ENCODE data around the gene LCNL1.

LCNL1 gene

GRCh38 chr9:136947028-136947891, 35.5 kb upstream of the LCNL1 start:
- no peak for DNase-seq

DNA sequence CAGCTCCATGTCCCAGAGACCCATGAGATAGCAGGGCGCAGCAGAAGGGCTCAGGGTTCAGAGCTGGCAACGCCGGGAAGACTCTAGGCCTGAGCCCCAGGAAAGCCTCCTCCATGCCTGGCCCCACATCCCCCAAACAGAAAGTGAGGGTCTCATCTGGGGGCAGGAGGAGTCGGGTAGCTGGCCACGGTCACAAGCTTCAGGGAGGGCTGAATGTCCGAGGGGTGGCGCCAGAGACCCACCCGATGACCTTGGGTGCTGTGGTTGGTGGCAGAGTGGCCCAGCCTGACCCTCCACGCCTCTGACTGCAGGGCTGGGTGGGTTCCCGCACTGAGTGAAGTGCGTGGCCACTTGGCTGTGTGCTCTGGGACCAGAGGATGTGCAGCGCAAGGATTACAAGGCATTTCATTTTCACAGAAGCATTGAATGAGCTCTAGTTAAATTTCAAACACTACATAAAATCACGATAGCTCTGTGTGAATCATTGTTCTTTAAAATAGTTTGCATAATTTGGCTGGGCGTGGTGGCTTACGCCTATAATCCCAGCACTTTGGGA, 34.8 kb upstream of the LCNL1 start:
- peak; percentile 17 for DNase-seq

DNA sequence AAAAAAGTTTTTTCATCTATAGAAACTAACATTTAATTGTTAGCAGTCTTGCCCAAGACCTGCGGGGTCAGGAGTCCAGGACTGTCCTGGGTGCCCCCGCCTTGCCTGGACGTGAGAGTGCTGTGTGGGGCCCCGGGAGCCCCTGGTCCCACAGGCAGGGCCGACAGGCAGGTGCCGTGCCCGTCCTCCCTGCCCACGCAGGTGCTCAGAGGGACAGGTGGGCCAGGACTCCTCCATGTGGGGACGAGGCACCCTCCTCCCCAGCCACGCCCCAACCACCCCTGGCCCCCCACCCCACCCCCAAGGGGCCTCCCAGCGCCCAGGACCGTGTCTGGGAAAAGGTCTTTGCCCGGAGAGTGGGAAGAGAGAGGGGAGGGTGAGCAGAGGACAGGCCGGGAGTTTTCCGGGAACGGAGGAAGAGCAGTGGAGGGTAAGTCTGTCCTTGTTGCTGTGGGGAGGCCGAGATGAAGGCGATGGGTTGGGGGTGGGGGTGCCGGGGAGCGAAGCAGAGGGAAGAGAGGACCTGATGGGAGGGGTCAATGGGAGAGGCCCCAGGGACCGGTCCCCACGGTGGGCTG, 33.5 kb upstream of the LCNL1 start:
- DNase-seq, result no peak

- DNase-seq, result peak; percentile 96
These were observed 32.8 kb upstream of the LCNL1 start for GRCh38 chr9:136949817-136950655.

DNA sequence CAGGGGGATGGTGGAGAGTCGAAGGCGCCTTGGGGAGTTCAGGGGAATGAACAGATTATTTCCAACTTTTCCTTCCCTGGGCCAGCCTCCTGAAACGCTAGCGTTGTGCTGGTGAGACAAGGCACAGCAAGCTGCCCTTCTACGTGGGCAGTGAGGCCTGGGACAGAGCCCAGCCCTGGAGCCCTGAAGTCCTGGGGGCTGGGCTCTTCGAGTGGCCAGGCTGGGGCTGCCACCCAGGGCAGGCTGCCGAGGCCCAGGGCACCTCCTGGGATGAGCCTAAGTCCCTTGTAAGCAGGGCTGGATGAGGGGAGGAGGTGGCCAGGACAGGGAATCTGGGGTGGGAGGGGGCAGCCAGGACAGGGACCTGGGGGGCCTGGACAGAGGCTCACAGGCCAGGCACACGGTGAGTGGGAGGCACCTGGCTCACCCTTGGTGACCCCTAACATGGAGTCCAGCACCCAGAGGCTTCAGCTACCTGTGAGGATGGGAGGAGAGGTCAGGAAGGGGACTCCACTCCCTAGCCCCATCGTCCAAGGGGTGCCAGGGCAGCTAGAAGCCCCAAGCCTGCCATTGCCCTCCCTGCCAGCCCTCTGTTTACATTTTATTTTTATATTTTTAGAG, 32.0 kb upstream of the LCNL1 start:
- DNase-seq, result no peak

DNA sequence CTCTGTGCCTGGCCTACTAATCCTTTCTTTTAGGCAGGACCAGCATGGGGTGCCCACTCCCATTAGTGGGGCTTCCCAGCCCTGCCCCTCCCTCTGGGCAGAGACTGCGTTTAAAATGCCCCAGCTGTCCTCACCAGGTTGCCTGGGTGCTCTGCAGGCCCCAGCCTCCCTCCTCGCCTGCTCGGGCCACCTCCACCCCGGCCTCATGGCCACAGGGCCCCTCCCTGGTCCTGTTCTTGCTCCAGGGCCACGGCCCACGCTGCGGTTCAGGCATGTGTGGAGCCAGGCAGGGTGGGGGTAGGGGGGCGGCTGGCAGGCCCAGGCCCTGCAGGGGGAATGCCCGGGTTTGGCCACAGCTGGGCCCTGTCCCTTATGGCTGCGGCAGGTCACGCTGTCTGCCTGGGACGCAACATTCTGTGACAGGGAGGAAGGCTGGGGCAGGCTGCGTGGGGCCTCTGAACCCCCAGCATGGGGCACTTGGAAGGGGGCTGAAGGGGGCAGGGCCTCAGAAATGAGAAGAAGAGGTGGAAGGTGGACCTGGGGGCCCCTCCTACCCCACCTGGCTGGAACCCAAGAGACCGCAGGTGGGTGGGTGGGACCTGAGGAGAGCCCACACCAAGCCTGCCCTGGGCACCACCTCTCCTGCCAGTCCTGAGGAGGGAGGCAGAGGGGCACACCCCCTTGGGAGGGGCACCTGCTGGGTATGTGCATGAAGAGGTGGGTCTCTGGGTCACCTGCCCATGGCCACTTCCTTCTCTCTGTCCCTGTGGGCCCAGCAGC, 31.1 kb upstream of the LCNL1 start, which contains the start of gene LCN12:
Gene LCN12 (plus strand): TSS at position 733 of the 780 bp plus-strand sequence. CDS start 55 bp downstream, outside the sequence.
- no peak for DNase-seq

DNA sequence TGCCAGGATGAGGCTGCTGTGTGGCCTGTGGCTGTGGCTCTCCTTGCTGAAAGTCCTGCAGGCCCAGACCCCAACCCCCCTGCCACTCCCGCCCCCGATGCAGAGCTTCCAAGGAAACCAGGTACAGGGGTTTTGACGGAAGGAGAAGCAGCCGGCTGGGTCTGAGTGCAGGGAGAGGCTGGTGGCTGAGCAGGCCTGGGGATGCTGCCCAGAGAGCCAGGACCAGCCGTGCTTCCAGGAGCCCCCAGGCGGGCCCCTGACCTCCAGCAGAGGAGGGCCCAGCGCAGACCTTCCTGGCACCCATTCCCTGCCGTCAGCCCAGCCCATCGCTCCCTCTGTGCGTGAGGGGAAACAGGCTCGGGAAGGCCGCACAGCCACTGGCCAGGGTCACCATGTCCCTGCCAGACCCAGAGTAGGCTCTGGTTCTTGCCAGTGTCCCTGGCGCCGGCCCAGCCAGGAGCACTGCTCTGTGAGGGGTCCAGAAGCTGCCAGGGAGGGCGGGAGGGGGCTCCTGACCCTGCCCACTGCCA, 30.4 kb upstream of the LCNL1 start:
- DNase-seq, result no peak

DNA sequence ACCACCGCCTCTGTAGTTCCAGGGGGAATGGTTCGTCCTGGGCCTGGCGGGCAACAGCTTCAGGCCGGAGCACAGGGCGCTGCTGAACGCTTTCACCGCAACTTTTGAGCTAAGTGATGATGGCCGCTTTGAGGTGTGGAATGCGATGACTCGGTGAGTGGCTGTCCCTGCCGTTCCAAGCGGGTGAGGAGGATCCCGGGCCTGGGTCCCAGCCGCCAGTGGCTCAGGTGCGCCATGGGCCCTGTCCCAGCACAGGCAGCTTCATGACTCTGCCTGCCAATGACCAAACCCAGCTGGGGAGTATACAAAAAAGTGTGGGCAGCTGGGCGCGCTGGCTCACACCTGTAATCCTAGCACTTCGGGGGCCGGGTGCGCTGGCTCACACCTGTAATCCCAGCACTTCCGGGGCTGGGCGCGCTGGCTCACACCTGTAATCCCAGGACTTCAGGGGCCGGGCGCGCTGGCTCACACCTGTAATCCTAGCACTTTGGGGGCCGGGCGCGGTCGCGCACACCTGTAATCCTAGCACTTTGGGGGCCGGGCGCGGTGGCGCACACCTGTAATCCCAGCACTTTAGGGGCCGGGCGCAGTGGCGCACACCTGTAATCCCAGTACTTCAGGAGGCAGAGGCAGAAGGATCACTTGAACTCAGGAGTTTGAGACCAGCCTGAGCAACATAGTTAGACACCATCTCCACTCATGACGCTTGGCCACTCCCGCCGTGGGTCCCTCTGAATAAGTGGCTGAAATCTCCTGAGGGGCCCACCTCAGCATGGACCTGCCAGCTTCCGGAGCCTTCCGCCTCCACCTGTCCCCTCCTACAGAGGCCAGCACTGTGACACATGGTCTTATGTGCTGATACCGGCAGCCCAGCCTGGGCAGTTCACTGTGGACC, 29.7 kb upstream of the LCNL1 start:
- DNase-seq, result no peak

DNA sequence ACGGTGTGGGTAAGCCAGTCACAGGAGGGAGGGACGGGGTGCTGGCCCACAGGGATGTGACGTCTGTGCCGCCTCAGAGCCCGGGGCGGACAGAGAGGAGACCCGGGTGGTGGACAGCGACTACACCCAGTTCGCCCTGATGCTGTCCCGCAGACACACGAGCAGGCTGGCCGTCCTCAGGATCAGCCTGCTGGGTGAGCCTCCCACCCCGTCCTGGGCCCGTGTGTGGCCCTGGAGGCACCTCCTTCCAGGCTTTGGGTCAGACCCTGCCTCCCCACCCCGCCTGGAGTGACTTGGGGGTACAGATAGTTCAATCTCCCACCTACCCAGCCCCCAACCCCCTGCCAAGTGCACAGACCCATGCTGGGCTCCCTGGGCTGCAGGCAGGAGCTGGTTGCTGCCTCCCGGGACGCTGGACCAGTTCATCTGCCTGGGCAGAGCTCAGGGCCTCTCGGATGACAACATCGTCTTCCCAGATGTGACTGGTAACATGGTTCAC, 29.0 kb upstream of the LCNL1 start:
- no peak for DNase-seq

GRCh38 chr9:136954270-136955083, 28.3 kb upstream of the LCNL1 start:
- DNase-seq, result no peak

- no peak for DNase-seq
These were observed 27.4 kb upstream of the LCNL1 start for GRCh38 chr9:136955202-136955942.

DNA sequence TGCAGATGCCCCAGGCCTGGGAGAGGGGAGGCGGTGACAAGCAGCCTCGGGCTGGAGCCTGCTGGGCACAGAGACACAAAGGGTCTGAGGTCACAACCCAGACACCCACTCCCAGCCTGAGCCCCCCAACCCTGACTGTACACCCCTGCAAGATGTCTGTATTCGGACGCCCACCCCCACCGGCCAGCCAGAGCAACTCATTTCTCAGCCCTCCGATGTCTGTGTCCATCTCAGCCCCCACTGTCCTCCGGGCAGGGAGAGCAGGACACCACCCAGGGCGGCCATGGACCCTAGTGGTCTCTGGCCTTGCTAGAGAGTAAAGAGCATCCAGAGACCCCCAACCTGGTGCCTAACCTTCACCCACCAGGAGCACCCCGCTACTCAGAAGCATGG, 26.9 kb upstream of the LCNL1 start:
- DNase-seq, result no peak

DNA sequence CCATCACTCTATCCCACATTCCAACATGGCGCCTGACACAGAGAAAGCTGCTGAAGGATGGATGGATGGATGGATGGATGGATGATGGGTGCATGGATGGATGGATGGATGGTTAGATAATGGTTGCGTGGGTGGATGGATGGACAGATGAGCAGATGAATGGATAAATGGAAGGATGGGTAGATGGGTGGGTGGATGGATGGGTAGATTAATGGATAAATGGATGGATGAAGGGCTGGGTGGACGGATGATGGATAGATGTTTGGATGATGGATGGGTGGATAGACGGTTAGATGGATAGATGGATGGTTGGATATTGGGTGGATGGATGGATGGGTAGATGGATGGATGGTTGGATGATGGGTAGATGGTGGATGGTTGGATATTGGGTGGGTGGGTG, 26.2 kb upstream of the LCNL1 start:
- DNase-seq, result no peak

GRCh38 chr9:136957461-136957860, 25.3 kb upstream of the LCNL1 start:
- DNase-seq, result no peak

GRCh38 chr9:136957901-136958300, 24.9 kb upstream of the LCNL1 start:
- DNase-seq, result no peak

DNA sequence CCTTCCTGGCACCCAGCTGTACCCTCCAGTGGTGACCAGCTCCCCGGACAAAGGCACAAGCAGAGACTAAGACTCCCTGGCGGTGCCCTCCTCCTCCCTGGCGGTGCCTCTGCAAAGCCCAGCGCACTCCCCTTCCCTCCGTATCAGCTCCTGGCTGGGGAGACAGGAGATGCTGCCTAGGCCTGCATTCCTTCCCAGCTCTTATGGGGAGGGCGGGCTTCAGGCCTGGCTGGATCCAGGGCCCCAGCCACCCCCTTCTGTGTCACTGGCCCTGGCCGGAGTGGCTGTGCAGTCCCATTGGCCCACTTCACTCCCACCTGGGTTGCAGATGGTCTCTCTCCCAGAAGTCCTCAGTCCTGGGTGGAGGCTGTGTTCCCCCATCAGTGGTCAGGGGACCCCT, 24.3 kb upstream of the LCNL1 start:
- DNase-seq, result no peak

DNA sequence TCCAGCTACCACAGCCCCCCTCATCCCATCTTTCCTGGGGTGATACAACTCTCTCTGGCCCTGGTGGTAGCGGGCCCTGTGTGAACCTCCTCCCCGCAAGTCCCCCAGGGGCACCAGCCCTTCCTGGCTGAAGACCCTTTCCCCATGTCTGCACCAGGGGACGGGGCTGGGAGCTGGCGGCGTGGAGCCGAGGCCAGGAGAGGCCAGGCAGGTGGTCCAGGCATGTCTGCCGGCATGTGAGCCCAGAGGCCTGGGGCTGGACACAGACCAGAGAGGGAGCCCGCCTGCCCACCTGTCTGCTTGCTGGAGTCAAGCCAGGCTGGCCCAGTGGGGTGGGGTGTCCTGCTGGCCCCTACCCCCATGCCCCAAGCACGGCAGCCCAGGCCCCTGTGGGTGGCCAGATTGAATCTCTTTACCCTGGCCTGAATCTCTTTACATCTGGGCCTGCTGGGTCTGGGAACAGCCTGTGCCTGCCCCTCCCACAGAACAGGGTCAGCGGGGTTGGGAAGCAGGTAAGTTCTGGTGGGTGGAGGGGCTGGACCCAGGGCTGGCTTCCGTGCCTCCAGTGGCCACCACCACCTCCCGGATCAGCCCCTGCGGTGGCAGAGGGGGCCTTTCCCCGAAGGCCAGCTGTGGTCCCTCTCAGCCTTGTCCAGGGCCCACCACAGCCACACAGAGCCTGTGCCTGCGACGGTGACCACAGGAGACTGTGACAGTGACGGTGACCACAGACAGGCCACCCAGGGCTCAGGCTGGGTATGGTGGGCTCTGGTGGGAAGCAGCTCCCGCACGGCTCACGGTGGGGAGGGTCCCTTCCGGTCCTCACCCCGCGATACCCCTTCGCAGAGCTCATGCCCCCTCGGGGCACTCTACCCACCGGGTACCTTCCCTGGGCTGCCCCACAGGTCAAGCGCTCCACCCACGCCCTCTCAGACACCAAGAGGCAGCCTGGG, 23.6 kb upstream of the LCNL1 start:
- DNase-seq, result no peak
